NCI-H2196 treated with DMSO at 0.1 percent for 48 hours (cell line): ENCODE results near the gene ECPAS.
"Not testable (repeated sequence)": the region's sequence is repeated elsewhere in the genome, so short reads cannot be mapped to it uniquely, and the experiment has no call there.

Source experiments
- DNase-seq: peaks from one replicate; lab custom pipeline; 2025; ENCODE audit not compliant: unreplicated experiment; lab: John Stamatoyannopoulos, UW

The ECPAS gene, protein sequence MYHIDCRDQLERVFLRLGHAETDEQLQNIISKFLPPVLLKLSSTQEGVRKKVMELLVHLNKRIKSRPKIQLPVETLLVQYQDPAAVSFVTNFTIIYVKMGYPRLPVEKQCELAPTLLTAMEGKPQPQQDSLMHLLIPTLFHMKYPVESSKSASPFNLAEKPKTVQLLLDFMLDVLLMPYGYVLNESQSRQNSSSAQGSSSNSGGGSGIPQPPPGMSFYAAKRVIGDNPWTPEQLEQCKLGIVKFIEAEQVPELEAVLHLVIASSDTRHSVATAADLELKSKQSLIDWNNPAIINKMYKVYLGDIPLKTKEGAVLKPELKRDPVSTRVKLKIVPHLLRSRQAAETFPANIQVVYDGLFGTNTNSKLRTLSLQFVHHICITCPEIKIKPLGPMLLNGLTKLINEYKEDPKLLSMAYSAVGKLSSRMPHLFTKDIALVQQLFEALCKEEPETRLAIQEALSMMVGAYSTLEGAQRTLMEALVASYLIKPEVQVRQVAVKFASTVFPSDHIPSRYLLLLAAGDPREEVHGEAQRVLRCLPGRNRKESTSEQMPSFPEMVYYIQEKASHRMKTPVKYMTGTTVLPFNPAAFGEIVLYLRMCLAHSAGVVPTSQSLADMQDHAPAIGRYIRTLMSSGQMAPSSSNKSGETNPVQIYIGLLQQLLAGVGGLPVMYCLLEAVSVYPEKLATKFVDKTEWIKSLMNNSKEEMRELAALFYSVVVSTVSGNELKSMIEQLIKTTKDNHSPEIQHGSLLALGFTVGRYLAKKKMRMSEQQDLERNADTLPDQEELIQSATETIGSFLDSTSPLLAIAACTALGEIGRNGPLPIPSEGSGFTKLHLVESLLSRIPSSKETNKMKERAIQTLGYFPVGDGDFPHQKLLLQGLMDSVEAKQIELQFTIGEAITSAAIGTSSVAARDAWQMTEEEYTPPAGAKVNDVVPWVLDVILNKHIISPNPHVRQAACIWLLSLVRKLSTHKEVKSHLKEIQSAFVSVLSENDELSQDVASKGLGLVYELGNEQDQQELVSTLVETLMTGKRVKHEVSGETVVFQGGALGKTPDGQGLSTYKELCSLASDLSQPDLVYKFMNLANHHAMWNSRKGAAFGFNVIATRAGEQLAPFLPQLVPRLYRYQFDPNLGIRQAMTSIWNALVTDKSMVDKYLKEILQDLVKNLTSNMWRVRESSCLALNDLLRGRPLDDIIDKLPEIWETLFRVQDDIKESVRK (N-terminal part only)

DNA sequence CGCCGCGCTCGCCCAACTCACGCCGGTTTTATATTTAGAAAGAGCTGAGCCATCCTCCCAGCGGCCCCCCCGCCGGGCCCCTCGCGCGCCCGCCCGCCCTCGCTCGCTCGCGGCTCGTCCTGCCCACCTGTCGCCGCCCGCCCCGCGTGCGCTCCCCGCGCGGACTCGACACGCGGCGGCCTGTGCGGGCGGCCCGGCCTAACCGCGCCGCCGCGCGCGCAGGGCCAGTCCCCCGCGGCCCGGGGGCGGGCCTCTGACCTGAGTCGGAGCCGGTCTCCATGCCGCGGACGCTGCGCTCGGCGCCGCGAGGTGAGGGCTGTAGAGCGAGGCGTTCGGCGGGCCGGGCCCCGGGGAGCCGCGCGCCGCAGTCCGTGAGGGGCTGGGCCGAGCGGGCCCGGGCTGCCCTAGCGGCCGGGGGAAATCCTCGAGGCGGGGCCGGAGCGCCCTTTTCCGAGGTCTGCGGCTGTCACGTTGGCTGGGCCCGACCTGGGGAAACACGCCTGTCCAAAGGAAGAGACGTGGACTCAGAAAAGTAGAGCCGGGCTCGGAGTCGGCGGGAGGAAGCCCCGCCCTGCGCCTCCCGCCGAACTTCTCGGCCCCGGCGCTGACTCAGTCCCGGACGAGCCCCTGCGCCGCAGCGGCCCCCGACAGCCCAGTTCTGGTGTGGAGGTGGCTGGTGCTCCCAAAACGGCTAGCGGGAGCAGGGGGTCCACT lies at the start of gene ECPAS:
TSS of gene ECPAS (minus strand) at position 526 of the 714 bp plus-strand sequence. CDS start 11,465 bp downstream, outside the sequence.
- peak; percentile 37 for DNase-seq

DNA sequence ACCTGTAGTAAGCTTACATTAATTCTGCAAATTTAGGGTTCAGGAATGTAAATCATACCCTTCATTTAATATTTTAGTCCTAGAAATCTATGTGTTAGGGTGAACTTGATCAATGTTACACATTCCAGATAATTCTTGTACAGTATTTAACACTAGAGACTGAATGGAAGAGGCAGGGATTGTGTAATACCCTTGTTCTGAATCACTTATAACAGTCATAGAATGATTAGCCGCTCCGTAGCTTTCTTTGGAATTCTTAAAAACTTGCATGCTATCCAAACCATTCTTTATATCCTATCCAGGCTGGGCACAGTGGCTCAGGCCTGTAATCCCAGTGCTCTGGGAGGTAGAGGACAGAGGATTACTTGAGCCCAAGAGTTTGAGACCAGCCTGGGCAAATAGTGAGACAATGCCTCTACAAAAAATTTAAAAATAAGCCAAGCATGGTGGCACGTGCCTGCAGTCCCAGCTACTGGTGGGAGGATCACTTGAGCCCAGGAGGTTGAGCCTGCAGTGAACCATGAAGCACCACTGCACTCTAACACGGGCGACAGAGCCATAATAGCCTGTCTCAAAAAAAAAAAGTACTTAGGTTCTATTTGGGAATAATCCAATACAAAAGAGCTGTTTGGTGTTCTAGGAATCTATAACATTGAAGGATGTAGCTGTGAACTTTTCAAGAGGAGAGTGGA lies 49.1 kb upstream of the ECPAS start:
- DNase-seq = no peak

DNA sequence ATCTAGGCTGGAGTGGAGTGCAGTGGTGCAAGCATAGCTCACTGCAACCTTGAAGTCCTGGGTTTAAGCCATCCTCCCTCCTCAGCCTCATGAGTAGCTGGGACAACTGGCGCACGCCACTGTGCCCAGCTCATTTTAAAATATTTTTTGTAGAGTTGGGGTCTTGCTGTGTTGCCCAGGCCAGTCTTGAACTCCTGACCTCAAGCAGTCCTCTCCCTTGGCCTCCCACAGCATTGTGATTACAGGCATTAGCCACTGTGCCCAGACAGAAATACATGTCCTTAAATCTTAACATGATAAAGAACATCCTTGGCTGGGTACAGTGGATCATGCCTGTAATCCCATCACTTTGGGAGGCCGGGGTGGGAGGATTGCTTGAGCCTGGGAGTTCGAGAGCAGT lies 47.5 kb upstream of the ECPAS start:
- DNase-seq = no peak

DNA sequence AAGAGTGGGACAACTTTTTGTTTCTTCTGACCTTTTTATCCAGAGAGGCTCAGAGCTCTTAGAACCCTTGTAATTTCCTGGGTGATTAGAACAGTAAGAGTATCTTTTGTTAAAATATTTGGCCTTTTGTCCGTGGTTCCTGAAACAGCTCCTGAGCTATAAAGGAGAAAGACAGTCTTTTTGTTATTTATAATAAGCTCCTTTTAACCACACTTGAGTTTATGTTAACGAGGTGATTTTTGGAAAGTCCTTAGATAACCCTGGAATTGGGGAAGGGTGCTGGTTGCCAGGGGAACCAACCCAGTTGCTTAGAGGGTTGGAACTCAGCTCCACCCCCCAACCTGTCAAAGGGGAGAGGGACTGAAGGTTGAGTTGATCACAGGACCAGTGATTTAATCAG lies 45.6 kb upstream of the ECPAS start:
- no peak for DNase-seq

DNA sequence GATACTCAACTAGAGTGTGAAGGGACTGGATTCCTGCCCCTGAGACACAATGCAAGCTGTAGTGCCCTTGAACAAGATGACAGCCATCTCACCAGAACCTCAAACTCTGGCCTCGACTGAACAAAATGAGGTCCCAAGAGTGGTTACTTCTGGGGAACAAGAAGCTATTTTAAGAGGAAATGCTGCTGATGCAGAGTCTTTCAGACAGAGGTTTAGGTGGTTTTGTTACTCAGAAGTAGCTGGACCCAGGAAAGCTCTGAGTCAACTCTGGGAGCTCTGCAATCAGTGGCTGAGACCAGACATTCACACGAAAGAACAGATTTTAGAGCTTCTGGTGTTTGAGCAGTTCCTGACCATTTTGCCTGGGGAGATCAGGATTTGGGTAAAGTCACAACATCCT lies 43.2 kb upstream of the ECPAS start:
- DNase-seq = no peak

DNA sequence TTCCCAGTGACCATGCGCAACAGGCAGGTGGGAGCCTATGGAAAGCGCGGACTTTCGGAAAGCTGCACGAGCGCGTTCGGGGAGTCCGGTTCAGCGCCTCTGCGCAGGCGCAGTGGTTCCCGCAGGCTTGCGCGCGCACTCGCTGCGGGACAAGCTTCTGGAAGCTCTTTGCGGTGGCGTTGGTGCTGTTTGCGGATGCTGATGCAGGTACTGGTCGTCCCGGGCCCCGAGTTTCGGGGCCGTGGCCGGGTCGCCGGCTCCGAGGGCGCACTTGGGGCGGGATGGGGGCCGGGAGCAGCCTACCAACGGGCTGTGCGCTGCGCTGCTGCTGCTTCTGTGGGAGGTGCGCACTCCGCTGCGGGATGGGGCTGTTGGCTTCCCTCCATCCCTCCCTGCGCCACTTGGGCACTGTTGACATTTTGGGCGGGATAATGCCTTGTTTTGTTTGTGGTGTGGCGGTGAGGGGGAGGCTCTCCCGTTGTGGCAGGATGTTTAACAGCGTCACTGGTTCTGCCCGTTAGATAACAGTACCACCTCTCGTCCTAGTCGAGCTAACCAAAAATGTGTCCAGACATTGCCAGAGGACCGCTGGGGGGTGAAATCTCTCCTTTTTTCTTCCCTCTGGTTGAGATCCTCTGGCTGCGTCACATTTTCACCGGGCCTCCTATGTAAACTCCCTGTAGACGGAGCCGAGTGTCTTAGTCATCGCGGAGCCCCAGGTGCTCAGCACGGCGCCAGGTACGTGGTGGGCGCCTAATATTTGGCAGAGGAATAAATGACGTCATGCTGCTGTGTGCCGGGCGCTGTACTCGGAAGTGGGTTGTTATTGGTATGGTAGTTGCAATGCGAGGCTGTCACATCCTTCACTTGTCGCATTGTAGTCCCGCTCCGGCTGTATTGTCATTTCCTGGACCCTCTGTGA lies 41.1 kb upstream of the ECPAS start, which contains the start of gene ZNF483:
TSS of gene ZNF483 (plus strand) at position 124 of the 922 bp plus-strand sequence. CDS start 2,217 bp downstream, outside the sequence.
- DNase-seq = peak; percentile 84

DNA sequence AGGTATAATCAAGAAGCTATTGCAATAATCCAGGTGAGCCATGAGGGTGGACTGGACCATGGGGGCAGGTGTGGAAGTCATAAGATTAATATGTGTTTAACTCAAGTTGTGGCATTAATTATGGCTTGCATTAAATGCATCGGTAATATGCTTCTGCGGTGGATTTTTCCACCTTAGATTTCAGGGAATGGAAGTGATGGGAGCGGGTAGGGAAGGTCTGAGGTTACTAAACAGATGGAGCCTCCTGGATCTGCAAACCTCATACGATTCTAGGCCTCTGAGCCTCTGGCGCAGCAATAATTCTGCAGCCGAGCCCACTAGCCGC lies 40.5 kb upstream of the ECPAS start:
- no peak for DNase-seq

DNA sequence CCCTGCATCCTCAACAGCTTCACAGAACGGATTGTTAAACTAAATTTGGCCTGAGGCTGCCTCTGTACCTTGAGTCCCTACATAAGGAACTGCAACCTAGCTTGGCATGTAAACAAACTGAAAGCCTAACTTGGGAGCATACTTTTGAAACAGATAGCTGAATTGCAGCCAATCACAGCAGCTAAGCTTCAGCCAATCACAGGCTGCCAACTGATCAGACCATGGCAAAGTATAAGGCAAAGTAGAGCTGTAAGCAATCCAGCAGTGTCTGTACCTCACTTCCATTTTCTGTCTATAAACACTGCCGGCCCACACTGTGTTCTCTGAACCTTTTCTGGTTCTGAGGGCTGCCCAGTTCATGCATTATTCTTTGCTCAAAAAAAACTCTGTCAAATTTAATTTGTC lies 31.9 kb upstream of the ECPAS start:
- DNase-seq = no peak

DNA sequence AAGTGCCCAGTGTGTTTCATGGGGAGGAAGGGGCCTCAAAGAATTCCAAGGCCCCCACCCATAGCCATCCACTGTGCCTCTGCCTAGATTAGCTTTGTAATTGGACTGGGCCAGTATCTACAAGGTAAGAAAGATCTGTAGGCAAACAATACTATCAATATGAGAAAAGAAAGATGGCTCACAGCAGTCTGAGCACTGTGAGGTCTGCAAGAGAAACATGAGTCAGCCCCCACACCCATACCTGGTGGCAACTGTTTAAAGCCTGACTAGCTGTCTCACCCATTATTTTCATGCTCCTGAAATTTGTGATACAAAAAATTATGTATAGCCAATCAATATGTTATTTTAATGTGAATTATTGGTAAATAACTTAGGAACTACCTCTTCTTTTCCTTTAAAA lies 30.8 kb upstream of the ECPAS start:
- DNase-seq = no peak

DNA sequence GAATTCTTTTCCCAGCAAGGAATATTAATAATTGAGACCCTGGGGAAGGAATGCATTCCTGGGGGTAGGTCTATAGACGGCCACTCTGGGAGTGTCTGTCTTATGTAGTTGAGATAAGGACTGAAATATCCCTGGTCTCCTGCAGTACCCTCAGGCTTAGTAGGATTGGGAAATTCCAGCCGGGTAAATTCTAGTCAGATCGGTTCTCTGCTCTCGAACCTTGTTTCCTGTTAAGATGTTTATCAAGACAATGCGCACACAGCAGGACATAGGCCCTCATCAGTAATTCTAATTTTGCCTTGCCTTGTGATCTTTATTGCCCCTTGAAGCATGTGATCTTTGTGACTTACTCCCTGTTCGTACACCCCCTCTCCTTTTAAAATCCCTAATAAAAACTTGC lies 27.4 kb upstream of the ECPAS start:
- DNase-seq = not testable (repeated sequence)

DNA sequence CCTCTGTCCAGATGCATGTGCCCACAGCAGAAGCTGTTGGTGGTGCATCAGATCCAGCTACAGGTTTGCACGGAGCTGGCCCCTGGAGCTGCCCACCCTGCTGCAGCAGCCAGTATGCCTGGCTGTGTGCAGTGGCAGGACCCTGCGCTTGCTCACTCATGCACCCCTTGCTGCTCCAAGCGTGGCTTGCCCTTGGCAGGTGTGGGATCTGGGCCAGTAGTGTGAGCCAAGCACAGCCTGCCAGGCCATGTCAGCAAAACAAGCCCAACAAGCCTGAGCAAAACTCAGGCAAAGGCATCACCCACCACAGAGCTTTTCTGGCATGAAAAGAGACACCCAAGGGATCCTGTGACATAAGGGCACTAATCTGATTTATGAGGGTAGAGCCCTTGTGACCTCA lies 18.3 kb upstream of the ECPAS start:
- no peak for DNase-seq

DNA sequence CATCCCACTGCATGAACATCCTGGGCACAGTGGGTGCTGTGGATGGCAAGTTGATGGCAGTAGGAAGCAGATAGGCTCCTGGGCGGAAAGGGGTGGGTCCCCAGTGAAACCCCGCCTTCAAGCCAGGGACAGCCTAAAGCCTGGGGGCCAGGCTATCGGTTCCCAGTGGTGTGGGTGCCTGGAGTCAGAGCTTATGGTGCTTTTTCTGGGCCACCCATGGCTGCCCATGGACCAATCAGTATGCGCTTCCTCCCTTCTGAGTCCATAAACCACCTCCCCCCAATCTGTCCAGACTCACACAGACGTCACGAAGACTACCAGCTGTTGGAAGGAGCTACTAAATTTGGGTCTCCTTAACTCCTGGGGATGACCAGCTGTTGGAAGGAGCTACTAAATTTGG lies 17.5 kb upstream of the ECPAS start:
- DNase-seq = no peak

DNA sequence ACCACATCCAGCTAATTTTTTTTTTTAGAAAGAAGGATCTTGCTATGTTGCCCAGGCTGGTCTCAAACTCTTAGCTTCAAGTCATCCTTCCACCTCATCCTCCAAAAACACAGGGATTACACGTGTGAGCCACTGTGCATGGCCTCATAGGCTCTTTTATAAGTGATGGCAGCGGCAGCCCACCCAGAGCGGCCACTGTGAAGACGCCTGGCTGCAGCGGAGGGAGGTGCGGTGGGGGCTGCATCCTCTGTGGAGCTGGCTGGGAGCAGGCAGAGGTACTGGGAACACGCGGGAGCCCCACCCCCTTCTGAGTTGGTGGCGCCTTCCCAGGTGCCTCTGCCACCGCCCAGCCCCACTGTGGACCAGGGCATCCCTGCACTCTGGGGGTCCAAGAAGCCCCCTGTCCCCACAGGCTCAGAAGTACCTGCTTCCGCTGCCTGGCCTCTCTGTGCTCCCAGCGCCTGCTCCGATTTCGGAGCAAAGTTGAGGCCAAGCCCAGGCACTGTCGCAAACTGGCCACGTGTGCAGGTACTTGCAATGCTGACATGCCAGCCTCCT lies 16.9 kb upstream of the ECPAS start:
- DNase-seq = no peak

DNA sequence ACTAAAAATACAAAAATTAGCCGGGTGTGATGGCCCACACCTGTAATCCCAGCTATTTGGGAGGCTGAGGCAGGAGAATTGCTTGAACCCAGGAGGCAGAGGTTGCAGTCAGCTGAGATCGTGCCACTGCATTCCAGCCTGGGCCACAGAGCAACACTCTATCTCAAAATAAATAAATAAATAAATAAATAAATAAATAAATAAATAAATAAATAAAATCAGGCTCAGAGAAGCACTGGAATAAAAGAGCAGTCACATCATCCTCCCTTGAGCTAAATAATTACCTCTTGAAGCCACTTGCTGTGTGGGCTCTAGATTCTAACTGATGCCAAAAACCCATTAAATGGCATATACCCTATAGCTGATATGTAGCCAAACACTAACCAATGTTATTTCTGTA lies 13.0 kb upstream of the ECPAS start:
- not testable (repeated sequence) for DNase-seq

DNA sequence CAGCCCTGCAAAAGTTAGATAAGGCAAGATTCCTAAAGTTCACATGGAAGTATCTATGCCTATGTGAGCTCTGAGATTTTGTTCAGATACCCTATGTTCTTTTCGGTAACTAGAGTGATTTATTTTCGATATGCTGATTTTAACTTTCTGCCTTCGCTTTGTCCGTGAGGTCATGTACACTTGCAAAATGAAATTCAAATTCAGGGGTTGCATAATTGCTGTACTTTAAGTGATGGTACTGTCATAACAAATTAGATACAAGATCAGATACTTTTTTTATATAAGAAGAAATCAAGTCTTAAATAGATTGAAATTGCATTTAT lies 350 bp upstream of the ECPAS start:
- DNase-seq = no peak

DNA sequence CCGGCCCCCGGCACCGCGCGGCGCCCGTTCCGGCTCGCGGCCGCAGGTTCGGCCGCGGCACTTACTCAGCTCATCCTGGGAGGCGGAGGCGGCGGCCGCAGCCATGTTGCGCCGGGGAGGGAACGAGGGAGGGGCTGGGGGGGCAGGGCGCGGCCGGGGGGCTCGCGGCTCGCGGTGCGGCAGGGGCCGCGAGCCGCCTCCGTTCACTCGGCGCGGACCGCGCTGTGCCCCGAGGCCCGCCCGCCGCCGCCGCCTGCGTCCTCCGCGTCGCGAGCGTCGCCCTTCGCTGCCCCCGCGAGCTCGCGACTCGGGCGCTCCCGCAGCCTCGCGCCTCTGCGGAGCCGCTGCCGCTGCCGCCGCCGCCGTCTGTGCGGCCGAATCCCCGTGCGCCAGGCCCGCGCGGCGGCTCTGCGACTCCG lies 735 bp downstream of the ECPAS start:
- no peak for DNase-seq

DNA sequence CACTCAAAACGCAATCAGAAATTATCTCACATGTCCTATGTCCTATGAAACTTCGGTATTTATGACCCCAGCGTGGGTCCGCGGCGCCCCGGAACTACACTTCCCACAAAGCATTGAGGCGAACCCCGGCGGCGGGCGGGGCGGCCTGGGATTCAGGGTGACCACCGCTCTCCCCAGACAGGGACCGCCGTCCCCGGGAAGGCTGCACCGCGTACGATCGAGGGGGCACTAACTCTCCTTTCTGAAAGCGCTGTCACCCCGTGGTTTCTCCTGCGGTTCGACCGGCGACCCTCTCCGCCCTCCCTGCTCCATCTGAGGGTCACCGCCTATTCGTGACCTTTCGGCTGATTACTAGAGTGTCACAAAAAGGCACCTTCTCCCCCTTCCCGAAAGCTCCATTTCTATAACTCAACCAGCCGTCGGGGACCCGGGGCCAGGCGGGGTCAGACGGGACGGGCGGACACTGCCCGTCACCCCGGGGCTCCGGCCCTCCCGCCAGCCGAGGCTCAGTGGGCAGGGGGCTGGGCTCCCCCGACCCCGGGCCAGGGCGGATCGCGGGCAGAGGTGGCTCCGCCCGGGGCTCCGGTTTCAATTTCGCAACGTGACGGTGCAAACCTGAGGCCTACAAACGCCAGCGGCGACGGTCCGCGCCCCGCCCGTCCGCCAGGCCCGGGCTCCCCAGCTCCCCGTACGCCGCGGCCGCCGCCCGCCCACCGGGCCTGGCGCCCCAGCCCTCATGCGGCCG lies 1.3 kb downstream of the ECPAS start:
- DNase-seq = peak; percentile 20
